ENCODE measurements around the gene THRB. TPM values are rescaled to one million over a fixed set of nuclear protein-coding genes. Genes with fewer than 3 reads are reported as not detected.

The THRB gene
- total RNA-seq (10 to 100 TPM in 4 of 5 donors, 1 to 10 TPM in 1; 6.1 to 47.3 (median 25.0) TPM), polyA plus RNA-seq (1 to 10 TPM; 3.6 to 7.1 (median 5.7) TPM)
- long read RNA-seq, donor 1, result 0 reads
- long read RNA-seq, donor 2, full-length matches to known transcripts, result 2 of 2 reads
- long read RNA-seq, donor 2, partial matches to known transcripts, result 0 of 2 reads
- long read RNA-seq, donor 2, other reads (novel, unspliced or antisense), result 0 of 2 reads
- long read RNA-seq, donor 3, full-length matches to known transcripts, result 2 of 2 reads
- long read RNA-seq, donor 3, partial matches to known transcripts, result 0 of 2 reads
- long read RNA-seq, donor 3, other reads (novel, unspliced or antisense), result 0 of 2 reads
- long read RNA-seq, donor 4, result 0 reads
- long read RNA-seq, donor 5, result 0 reads
- long read RNA-seq, donor 6, result 0 reads
- long read RNA-seq, donor 7, full-length matches to known transcripts, result 3 of 3 reads
- long read RNA-seq, donor 7, partial matches to known transcripts, result 0 of 3 reads
- long read RNA-seq, donor 7, other reads (novel, unspliced or antisense), result 0 of 3 reads
- long read RNA-seq, donor 8, result 0 reads
- long read RNA-seq, donor 9, result 0 reads
- long read RNA-seq, donor 10, result 0 reads

DNA sequence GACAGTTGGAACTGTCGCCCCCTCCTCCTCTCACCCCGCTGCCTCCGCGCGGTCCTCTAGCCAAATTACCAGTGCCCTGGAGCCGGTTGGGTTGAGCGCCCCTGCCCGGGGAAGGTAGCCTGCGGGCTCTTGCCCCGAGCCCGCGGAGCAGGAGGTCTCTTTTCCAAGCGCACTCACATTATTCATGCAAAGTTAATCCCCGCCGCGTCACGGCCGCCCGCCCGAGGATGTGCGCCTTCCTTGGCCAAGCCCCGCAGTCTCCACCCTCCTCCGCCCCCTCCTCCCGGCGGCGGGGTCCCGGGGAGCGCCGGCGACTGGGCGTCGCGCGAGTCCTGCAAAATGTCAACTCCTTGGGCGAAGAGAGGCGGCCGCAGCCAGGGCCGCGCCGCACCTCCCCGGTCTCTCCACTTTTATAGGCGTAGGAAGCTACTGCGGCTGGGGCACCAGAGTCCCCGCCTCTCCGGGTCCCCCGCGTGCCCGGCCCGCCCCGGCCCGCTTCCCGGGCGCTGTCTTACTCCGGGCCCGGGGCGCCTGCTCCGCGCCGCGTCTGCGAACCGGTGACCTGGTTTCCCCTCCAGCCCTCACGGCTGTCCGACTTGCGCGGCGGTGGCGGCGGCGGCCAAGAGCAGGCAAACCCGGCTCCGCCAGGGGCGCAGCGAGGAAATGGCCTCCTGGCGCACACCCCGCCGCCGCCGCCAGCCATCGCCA, at the start of gene THRB:
THRB (minus strand) TSS at position 233 of the 708 bp plus-strand sequence.
- Histone ChIP-seq H3K9me3 (no peaks in the 10 kb centered on the region), H3K27me3 (peaks cover 0 to 23% (median 12%) of the 10 kb centered on the region in 3 donors), H3K36me3 (no peaks in the 10 kb centered on the region), H3K4me3 (peak within 1 kb of the TSS; percentile 60 to 83 (median 68)), H3K4me1 (peaks cover 15 to 59% (median 32%) of the 10 kb centered on the region in 4 donors), H3K27ac (peak within 1 kb of the TSS; percentile 91 to 97 (median 95))
- intact Hi-C loops (cut with DNase I; ENCODE audit: low total_unique reads), result no loop called here
- no peak for TF ChIP-seq EP300 (IDR thresholded peaks at IDR 0.05)
- TF ChIP-seq POLR2AphosphoS5 (IDR thresholded peaks at IDR 0.05), result peak; percentile 2 to 79 (median 68)
- TF ChIP-seq POLR2A (IDR thresholded peaks at IDR 0.05), result peak in 1 of 4 donors; percentile 54
- TF ChIP-seq, protein P1, sequence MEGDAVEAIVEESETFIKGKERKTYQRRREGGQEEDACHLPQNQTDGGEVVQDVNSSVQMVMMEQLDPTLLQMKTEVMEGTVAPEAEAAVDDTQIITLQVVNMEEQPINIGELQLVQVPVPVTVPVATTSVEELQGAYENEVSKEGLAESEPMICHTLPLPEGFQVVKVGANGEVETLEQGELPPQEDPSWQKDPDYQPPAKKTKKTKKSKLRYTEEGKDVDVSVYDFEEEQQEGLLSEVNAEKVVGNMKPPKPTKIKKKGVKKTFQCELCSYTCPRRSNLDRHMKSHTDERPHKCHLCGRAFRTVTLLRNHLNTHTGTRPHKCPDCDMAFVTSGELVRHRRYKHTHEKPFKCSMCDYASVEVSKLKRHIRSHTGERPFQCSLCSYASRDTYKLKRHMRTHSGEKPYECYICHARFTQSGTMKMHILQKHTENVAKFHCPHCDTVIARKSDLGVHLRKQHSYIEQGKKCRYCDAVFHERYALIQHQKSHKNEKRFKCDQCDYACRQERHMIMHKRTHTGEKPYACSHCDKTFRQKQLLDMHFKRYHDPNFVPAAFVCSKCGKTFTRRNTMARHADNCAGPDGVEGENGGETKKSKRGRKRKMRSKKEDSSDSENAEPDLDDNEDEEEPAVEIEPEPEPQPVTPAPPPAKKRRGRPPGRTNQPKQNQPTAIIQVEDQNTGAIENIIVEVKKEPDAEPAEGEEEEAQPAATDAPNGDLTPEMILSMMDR (IDR thresholded peaks at IDR 0.05), result peak in 3 of 7 experiments; percentile 22 to 35 (median 32)
- DNase-seq, result peak; percentile 74 to 89
- 1% methylated on average over 29 to 80 of the region's 80 CpGs for WGBS, 5 donors

DNA sequence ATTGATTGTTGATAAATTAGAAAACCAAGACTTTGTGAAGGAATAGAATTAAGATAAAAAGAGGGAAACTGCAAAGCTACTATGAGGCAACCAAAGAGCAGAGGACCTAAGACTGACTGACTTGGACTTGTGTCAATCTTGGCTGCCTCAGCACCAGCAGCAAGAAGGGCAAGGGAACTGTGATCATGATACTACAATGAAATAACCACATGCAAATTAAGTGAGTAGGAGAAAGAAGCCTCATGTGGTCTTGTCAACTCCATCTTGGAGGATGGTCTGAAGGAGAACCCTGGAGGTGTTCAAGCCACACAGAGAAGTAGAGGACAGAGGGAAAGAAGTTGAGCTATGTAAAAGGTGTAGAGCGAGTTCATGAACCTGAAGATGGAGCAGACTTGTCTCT, 47.3 kb upstream of the THRB start:
- WGBS, 5 donors, result 83 to 93% (median 91%) methylated on average over 1 of the region's 1 CpG
- DNase-seq, result no peak
- no peak overlapping the region for H3K4me3 ChIP-seq

DNA sequence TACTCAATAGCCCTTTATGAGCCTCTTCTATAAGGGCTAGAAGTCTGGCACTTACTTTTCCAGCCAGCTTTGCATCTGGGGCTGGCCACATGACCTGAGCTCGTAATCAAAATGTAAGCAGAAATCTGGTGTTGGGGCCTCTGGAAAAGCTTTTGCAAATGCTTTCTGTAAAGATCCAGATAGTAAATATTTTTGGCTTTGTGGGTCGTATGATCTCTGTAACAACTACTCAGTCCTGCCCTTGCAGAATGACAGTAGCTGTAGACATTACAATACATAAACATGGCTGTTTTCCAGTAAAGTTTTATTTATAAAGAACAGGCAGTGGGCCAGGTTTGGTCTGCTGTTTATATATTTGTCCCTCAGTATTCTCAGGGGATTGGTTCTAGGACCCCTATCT, 46.2 kb upstream of the THRB start:
- DNase-seq, result no peak
- Histone ChIP-seq H3K27ac (no peak overlapping the region), H3K4me3 (no peak overlapping the region), H3K9me3 (no peaks in the 10 kb centered on the region), H3K4me1 (peaks cover 0 to 5% (median 0%) of the 10 kb centered on the region in 4 donors), H3K36me3 (no peaks in the 10 kb centered on the region), H3K27me3 (no peaks in the 10 kb centered on the region)
- intact Hi-C loops (cut with DNase I; ENCODE audit: low total_unique reads), result no loop called here
- 22 to 59% (median 29%) methylated on average over 2 of the region's 2 CpGs for WGBS, 5 donors
- TF ChIP-seq POLR2AphosphoS5 (IDR thresholded peaks at IDR 0.05) (no peak), EP300 (IDR thresholded peaks at IDR 0.05) (no peak), POLR2A (IDR thresholded peaks at IDR 0.05) (no peak)
- TF ChIP-seq, protein P1 (IDR thresholded peaks at IDR 0.05), result no peak

More for the DNA sequence above, 47.3 kb upstream of the THRB start:
- intact Hi-C loops (cut with DNase I; ENCODE audit: low total_unique reads), result no loop called here
- TF ChIP-seq, protein P1 (IDR thresholded peaks at IDR 0.05), result no peak
- no peak for TF ChIP-seq EP300 (IDR thresholded peaks at IDR 0.05)
- H3K27me3 ChIP-seq, result no peaks in the 10 kb centered on the region
- H3K27ac ChIP-seq, result no peak overlapping the region
- H3K36me3 ChIP-seq, result no peaks in the 10 kb centered on the region
- peaks cover 0 to 9% (median 0%) of the 10 kb centered on the region in 4 donors for H3K4me1 ChIP-seq
- H3K9me3 ChIP-seq, result no peaks in the 10 kb centered on the region

DNA sequence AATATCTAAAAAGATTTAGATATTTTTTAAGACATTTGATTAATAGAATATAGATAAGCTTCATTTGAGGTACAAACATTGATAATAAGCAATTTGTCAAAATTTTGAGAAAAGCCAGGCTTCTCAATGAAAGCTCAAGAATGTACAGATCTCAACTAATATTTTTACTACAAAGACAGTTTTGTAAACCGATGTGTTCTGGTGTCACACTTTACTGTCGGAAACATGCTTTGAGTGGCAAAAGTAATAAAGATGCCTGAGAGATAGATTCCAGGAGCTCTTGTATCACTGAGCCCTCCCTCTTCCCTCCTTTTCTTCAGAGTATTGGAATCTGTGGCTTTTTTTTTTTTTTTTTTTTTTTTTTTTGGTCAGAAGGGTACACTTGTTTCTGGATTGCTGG, 45.0 kb upstream of the THRB start:
- H3K27me3 ChIP-seq, result no peaks in the 10 kb centered on the region
- TF ChIP-seq POLR2AphosphoS5 (IDR thresholded peaks at IDR 0.05) (no peak), POLR2A (IDR thresholded peaks at IDR 0.05) (no peak), EP300 (IDR thresholded peaks at IDR 0.05) (no peak)
- TF ChIP-seq, protein P1 (IDR thresholded peaks at IDR 0.05), result no peak
- DNase-seq, result no peak
- no peak overlapping the region for H3K4me3 ChIP-seq
- H3K36me3 ChIP-seq, result no peaks in the 10 kb centered on the region
- intact Hi-C loops (cut with DNase I; ENCODE audit: low total_unique reads), result no loop called here
- WGBS, 5 donors, result 91 to 98% (median 96%) methylated on average over 2 of the region's 2 CpGs
- no peaks in the 10 kb centered on the region for H3K9me3 ChIP-seq
- H3K27ac ChIP-seq, result no peak overlapping the region
- peaks cover 0 to 5% (median 0%) of the 10 kb centered on the region in 4 donors for H3K4me1 ChIP-seq
